Measurements from ENCODE around the gene UMAD1. TPM values are rescaled to one million over a fixed set of nuclear protein-coding genes. Genes with fewer than 3 reads are reported as not detected.

The UMAD1 gene
- total and polyA plus RNA-seq, 2 experiments from 2014 or later: 8.4 to 12.4 TPM

DNA sequence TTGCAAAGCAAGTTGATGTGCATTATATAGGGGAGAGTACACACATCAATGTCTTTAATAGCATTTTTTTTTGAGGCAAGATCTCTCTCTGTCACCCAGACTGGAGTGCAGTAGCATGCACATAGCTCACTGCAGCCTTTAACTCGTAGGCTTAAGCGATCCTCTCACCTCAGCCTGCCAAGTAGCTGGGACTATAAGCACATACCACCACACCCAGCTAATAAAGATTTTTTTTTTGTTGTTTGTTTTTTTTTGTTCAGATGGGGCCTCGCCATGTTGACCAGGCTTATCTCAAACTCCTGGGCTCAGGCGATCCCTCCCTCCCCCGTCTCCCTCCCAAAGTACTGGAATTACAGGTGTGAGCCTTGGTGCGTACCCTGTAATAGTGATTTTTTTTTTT is 1.5 kb downstream of the UMAD1 start (continued):
- TF ChIP-seq REST (IDR thresholded peaks at IDR 0.05; ENCODE audit: unreplicated experiment) (no peak), POLR2AphosphoS5 (IDR thresholded peaks at IDR 0.05; ENCODE audit: low read depth) (no peak), EZH2 (IDR thresholded peaks at IDR 0.05; ENCODE audit: low read depth, unreplicated experiment) (no peak), ZNF331 (CRISPR knock-in tag; IDR thresholded peaks at IDR 0.05; ENCODE audit: low read depth) (no peak), JUNB (IDR thresholded peaks at IDR 0.05; ENCODE audit: unreplicated experiment) (no peak), ZNF114 (CRISPR knock-in tag; IDR thresholded peaks at IDR 0.05) (no peak)

DNA sequence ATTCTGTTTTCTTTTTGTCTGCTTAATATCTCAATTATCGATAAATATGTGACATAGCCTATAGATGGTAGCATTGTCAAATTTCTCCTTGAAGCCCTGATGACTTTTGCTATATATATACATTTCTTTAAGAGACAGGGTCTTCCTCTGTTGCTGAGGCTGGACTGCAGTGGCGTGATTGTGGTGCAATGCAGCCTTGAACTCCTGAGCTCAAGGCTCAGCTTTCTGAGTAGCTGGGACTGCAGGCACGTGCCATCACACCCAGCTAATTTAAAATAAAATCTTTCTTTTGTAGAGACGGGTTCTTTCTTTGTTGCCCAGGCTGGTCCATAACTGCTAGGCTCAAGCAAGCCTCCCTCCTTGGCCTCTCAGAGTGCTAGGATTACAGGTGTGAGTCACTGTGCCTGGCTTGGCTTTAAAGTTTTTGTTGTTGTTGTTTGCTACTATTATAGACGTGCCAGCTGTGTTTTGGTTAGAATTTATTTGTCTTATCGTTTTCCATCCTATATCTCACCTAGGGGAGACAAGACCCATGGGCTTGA is 7.0 kb downstream of the UMAD1 start:
- Histone ChIP-seq H3K27ac (ENCODE audit: low read depth) (no peak overlapping the region), H3K36me3 (ENCODE audit: insufficient read depth) (no peaks in the 10 kb centered on the region), H3K27me3 (ENCODE audit: insufficient read depth) (no peaks in the 10 kb centered on the region), H3F3A (replicated peaks; ENCODE audit: low read depth) (no peaks in the 10 kb centered on the region), H3K4me3 (no peak overlapping the region), H3K4me2 (no peak overlapping the region), H3K4me1 (ENCODE audit: insufficient read depth) (no peaks in the 10 kb centered on the region), H3K9me2 (ENCODE audit: insufficient read depth) (no peaks in the 10 kb centered on the region), H2AFZ (no peak overlapping the region), H4K20me1 (replicated peaks; ENCODE audit: insufficient read depth) (no peaks in the 10 kb centered on the region), H3K79me2 (replicated peaks; ENCODE audit: insufficient read depth) (peaks cover 54% of the 10 kb centered on the region)
- TF ChIP-seq POLR2AphosphoS5 (IDR thresholded peaks at IDR 0.05; ENCODE audit: low read depth) (no peak), JUNB (IDR thresholded peaks at IDR 0.05; ENCODE audit: unreplicated experiment) (no peak), ZNF462 (CRISPR knock-in tag; IDR thresholded peaks at IDR 0.05) (no peak), EZH2phosphoT487 (IDR thresholded peaks at IDR 0.05; ENCODE audit: unreplicated experiment) (no peak), ZNF331 (CRISPR knock-in tag; IDR thresholded peaks at IDR 0.05; ENCODE audit: low read depth) (no peak), NANOG (IDR thresholded peaks at IDR 0.05; ENCODE audit: borderline replicate concordance) (no peak)
- TF ChIP-seq, protein P1, sequence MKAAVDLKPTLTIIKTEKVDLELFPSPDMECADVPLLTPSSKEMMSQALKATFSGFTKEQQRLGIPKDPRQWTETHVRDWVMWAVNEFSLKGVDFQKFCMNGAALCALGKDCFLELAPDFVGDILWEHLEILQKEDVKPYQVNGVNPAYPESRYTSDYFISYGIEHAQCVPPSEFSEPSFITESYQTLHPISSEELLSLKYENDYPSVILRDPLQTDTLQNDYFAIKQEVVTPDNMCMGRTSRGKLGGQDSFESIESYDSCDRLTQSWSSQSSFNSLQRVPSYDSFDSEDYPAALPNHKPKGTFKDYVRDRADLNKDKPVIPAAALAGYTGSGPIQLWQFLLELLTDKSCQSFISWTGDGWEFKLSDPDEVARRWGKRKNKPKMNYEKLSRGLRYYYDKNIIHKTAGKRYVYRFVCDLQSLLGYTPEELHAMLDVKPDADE (IDR thresholded peaks at IDR 0.05): no peak
- peaks cover 5% of the 10 kb centered on the region; the same call in 2 of the 3 replicates for H3K9me3 Mint-ChIP-seq
- DNase-seq (ENCODE audit: low spot score): no peak
- no peak for ATAC-seq
- H3K27me3 Mint-ChIP-seq (ENCODE audit: insufficient read depth, low read depth, poor library complexity): no peaks in the 10 kb centered on the region
- H3K4me3 Mint-ChIP-seq: no peak overlapping the region
- H3K4me1 Mint-ChIP-seq: peaks cover 23% of the 10 kb centered on the region
- no peak overlapping the region; the same call in 1 of the 2 replicates for H3K27ac Mint-ChIP-seq
- H3K36me3 Mint-ChIP-seq (ENCODE audit: low read depth): peaks cover 12% of the 10 kb centered on the region
